Heart right ventricle (tissue), 16 donors: ENCODE measurements around the gene HOPX. TPM values are rescaled to one million over a fixed set of nuclear protein-coding genes. Genes with fewer than 3 reads are reported as not detected.

ENCODE experiments used
- ATAC-seq, 8 donors: fragments of 200-7000 bp; cut with Tn5 transposase; one replicate each; pipeline ENCODE4 v1.9.1; 2020; ENCODE audit warnings: mild to moderate bottlenecking in 8 of 8, moderate library complexity in 8 of 8, moderate number of reproducible peaks in 1 of 8
- DNase-seq, 2 donors: peaks; one replicate each; pipeline ENCODE4 v3.0.0-alpha.2; 2020
- H3K27ac ChIP-seq, 10 donors: fragments of 200-600 bp; sonication (generic) in 2 of 10; one replicate each; pipeline versions ENCODE4 v1.5.0 to v1.8.0; 2020 to 2022; ENCODE audit warnings: mild to moderate bottlenecking in 3 of 10
- H3K27me3 ChIP-seq, 7 donors: fragments of 200-600 bp; one replicate each; pipeline ENCODE4 v1.8.0; 2021 to 2022; ENCODE audit warnings: mild to moderate bottlenecking in 2 of 7
- H3K36me3 ChIP-seq, 9 donors: fragments of 200-600 bp; sonication (generic) in 1 of 9; one replicate each; pipeline versions ENCODE4 v1.5.0 to v1.8.0; 2020 to 2022; ENCODE audit warnings: mild to moderate bottlenecking in 2 of 9
- H3K4me1 ChIP-seq, 9 donors: fragments of 200-600 bp; sonication (generic) in 1 of 9; one replicate each; pipeline versions ENCODE4 v1.5.0 to v1.8.0; 2020 to 2022; ENCODE audit warnings: mild to moderate bottlenecking in 4 of 9
- H3K4me3 ChIP-seq, 10 donors: fragments of 200-600 bp; sonication (generic) in 2 of 10; one replicate each; pipeline versions ENCODE4 v1.5.0 to v1.8.0; 2020 to 2022; ENCODE audit warnings: mild to moderate bottlenecking in 7 of 10, moderate library complexity in 2 of 10
- H3K9me3 ChIP-seq, 11 donors: fragments of 200-600 bp in 10 of 11; sonication (generic) in 2 of 11; one replicate each; pipeline versions ENCODE4 v1.5.0 to v1.8.0; 2013 to 2022; ENCODE audit warnings: mild to moderate bottlenecking in 2 of 11, control low read depth in 1 of 11, moderate library complexity in 1 of 11
- CTCF ChIP-seq, 9 donors: fragments of 200-600 bp; sonication (generic) in 2 of 9; IDR thresholded peaks; one replicate each; pipeline versions ENCODE4 v1.5.0 to v1.8.0; 2021 to 2022; ENCODE audit warnings: antibody characterized with exemption in 9 of 9, mild to moderate bottlenecking in 5 of 9, moderate library complexity in 1 of 9
- WGBS, 2 donors: extraction: QIAGEN DNeasy Blood & Tissue Kit; methylation state at CpG; one replicate each; pipeline ENCODE4 v1.1.7; 2013; ENCODE audit warnings: inconsistent platforms in 1 of 2; 5-methylcytosine and 5-hydroxymethylcytosine counted together
- intact Hi-C, 10 donors: fragments of 100-400 bp; cut with DNase I; formaldehyde crosslinking; loops; one replicate each; pipeline versions ENCODE4 v1.11.1 to v1.14.2; 2022
- polyA plus RNA-seq, 2 donors: library from polyadenylated mRNA; stranded (reverse); fragments of 200-250 nt; gene quantifications; one replicate each; pipeline ENCODE4 v1.2.3, GENCODE V29; 2013
- total RNA-seq, 10 donors: library from RNA; stranded (reverse); fragmentation: NEBNext Ultra II Directional in 3 of 10; extraction: Animal tissue kit (Norgen Biotek cat#: 25700) in 3 of 10; gene quantifications; one replicate each; pipeline versions ENCODE4 v1.2.1 to v1.2.4, GENCODE V29; 2021 to 2023
- donor health status: Arrhythmogenic right ventricular cardiomyopathy.
- donor health status: ischemic (EF 13 %, LVEDD 7.1; RV severe dilation, severe dysfunction).
- donor health status: healthy with polysubstance abuse.
- donor health status: DM: no; HTN: yes; CAD: no.
- donor health status: DM: no; HTN: no; CAD: no.
- donor health status: ischemic (EF 25% LVEDD 6.9; RV normal size, moderate dysfunction).
- donor health status: ischemic (EF 25% LVEDD 5.7; RV mildly dilated, moderate dysfunction).
- donor health status: healthy.
- donor health status: DM: yes; HTN: yes; CAD: no.
- donor health status: Ischemic cardiomyopathy.
- donor health status: ischemic (EF 35%, LVEDD 5.7; RV mildly dilated, moderate dysfunction).
- donor health status: nonischemic (EF 11% LVEDD 7.7; RV severe dilation, severe dysfunction).
- donor health status: DM: yes; HTN: yes; CAD: no.
- donor health status: PGD.
- donor health status: ischemic (EF 29% LVEDD 5.4; RV normal size, mild dysfunction).
- donor health status: nonischemic (EF 23%, LVEDD 6.1; RV moderate dilation, normal function).

The HOPX gene
- total and polyA plus RNA-seq, 12 donors, result 0.39 to 90.9 (median 10.4) TPM

- H3K9me3 ChIP-seq, result no peaks in the 10 kb centered on the region
- H3K4me1 ChIP-seq, result peaks cover 0 to 40% (median 20%) of the 10 kb centered on the region in 9 donors
- no peak for TF ChIP-seq CTCF (IDR thresholded peaks at IDR 0.05)
- H3K4me3 ChIP-seq, result peak overlapping the region; percentile 21 to 62 (median 55)
- 1% methylated on average over 28 of the region's 28 CpGs for WGBS, 2 donors
- ATAC-seq, result peak; percentile 43 to 79 (median 66)
- H3K27ac ChIP-seq, result peak overlapping the region in 2 of 10 donors; percentile 47 to 70
- intact Hi-C loops, result loop anchor here in 2 of 10 donors (10.0 kb wide), 1 partner anchor 140 kb away; no protein-coding TSS in a partner anchor
- peaks cover 4 to 66% (median 55%) of the 10 kb centered on the region in 7 donors for H3K27me3 ChIP-seq
- no peaks in the 10 kb centered on the region for H3K36me3 ChIP-seq
- DNase-seq, result peak; percentile 12 to 14
Observed at GRCh38 chr4:56655209-56655626, 25.9 kb downstream of the HOPX start.

- no peak overlapping the region for H3K4me3 ChIP-seq
- no peak for TF ChIP-seq CTCF (IDR thresholded peaks at IDR 0.05)
Observed at GRCh38 chr4:56654238-56654632, 26.9 kb downstream of the HOPX start.

GRCh38 chr4:56653461-56654237, 27.4 kb downstream of the HOPX start:
- Histone ChIP-seq H3K9me3 (no peaks in the 10 kb centered on the region), H3K4me1 (peaks cover 0 to 49% (median 20%) of the 10 kb centered on the region in 9 donors), H3K27me3 (peaks cover 4 to 59% (median 46%) of the 10 kb centered on the region in 7 donors), H3K36me3 (no peaks in the 10 kb centered on the region), H3K27ac (peak overlapping the region in 1 of 10 donors; percentile 1), H3K4me3 (no peak overlapping the region)
- ATAC-seq, result no peak
- intact Hi-C loops, result loop anchor here in 2 of 10 donors (10.0 kb wide), 1 partner anchor 141 kb away; no protein-coding TSS in a partner anchor
- TF ChIP-seq CTCF (IDR thresholded peaks at IDR 0.05), result no peak
- 51 to 67% methylated on average over 1 of the region's 1 CpG for WGBS, 2 donors
- no peak for DNase-seq

More at GRCh38 chr4:56654238-56654632, 26.9 kb downstream of the HOPX start:
- intact Hi-C loops, result loop anchor here in 2 of 10 donors (10.0 kb wide), 1 partner anchor 141 kb away; no protein-coding TSS in a partner anchor
- DNase-seq, result no peak
- H3K9me3 ChIP-seq, result no peaks in the 10 kb centered on the region
- 28 to 43% methylated on average over 4 of the region's 4 CpGs for WGBS, 2 donors
- no peaks in the 10 kb centered on the region for H3K36me3 ChIP-seq
- ATAC-seq, result peak in 1 of 8 donors; percentile 29
- peaks cover 4 to 59% (median 49%) of the 10 kb centered on the region in 7 donors for H3K27me3 ChIP-seq
- H3K4me1 ChIP-seq, result peaks cover 0 to 48% (median 20%) of the 10 kb centered on the region in 9 donors
- peak overlapping the region in 1 of 10 donors; percentile 1 for H3K27ac ChIP-seq

GRCh38 chr4:56652196-56652595, 28.9 kb downstream of the HOPX start:
- WGBS, 2 donors, result 77 to 91% methylated on average over 3 of the region's 3 CpGs
- DNase-seq (no peak), ATAC-seq (no peak)
- H3K36me3 ChIP-seq, result no peaks in the 10 kb centered on the region
- H3K4me3 ChIP-seq, result no peak overlapping the region
- H3K27ac ChIP-seq, result no peak overlapping the region
- peaks cover 0 to 57% (median 20%) of the 10 kb centered on the region in 9 donors for H3K4me1 ChIP-seq
- no peak for TF ChIP-seq CTCF (IDR thresholded peaks at IDR 0.05)
- H3K27me3 ChIP-seq, result peaks cover 4 to 45% (median 38%) of the 10 kb centered on the region in 7 donors
- intact Hi-C loops, result loop anchor here in 2 of 10 donors (10.0 kb wide), 1 partner anchor 143 kb away; no protein-coding TSS in a partner anchor
- H3K9me3 ChIP-seq, result no peaks in the 10 kb centered on the region
